ENCODE results near the gene ST6GAL1. TPM values are rescaled to one million over a fixed set of nuclear protein-coding genes. Genes with fewer than 3 reads are reported as not detected.
"Not testable (repeated sequence)": the region's sequence is repeated elsewhere in the genome, so short reads cannot be mapped to it uniquely, and the experiment has no call there.

The ST6GAL1 gene
- total RNA-seq, 1 donor from 2014 or later, result 410 TPM

DNA sequence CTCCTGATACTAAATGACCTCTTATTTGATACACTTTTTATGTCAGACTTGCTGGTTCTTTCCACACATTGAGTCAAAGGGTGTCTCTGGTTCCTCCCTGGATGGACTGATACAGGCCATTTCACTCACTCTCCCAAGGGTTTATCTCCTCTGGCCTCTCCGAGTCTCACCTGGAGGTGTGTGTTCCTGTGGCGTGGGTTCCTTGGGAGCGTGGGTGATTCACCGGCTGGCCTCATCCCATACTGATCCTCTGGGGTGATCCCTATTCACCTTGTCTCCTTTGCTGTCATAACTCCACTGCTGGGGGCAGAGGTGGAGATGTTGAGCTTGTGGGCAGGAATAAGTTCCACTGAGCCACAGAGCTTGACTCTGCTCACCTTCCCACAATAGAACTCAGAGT lies 61.1 kb downstream of the ST6GAL1 start:
- no peak for DNase-seq (ENCODE audit: low spot score)
- no peak for ATAC-seq

DNA sequence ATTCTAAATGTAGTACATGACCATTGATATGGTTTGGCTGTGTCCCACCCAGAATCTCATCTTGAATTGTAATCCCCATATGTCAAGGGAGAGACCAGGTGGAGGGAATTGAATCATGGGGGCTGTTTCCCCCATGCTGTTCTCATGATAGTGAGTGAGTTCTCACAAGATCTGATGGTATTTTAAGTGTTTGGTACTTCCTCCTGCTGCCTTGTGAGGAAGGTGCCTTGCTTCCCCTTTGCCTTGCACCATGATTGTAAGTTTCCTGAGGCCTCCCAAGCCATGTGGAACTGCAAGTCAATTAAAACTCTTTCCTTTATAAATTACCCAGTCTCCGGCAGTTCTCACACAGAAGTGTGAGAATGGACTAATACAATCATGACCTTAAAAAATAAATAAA lies 61.8 kb downstream of the ST6GAL1 start:
- not testable (repeated sequence) for DNase-seq (ENCODE audit: low spot score); ATAC-seq

DNA sequence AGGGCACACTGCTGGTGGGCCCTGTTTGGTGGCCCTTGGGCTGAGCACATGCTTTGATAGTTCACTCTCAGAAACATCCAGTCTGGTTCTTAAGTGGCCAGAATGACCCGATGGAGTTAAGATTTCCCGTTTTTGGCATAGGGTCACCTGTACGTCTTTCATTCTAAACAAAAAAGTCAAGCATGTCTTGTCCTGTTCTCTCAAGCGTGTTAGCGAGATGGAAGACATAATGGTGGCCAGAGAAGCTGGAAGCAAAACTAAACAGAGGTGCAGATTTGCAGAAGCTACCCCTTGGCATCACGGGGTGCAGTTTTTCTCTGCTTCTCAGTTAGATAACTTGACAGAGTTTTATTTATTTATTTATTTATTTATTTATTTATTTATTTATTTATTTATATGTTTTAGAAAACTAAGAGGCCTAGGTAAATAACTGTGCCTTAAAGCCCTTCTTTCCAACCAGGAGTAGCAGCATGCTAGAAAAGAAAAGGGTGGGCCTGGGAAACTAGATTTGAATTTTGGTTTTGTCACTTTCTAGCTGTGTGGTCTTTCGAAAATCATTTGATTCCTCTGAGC lies 63.0 kb downstream of the ST6GAL1 start:
- ATAC-seq, result no peak
- DNase-seq (ENCODE audit: low spot score), result no peak

DNA sequence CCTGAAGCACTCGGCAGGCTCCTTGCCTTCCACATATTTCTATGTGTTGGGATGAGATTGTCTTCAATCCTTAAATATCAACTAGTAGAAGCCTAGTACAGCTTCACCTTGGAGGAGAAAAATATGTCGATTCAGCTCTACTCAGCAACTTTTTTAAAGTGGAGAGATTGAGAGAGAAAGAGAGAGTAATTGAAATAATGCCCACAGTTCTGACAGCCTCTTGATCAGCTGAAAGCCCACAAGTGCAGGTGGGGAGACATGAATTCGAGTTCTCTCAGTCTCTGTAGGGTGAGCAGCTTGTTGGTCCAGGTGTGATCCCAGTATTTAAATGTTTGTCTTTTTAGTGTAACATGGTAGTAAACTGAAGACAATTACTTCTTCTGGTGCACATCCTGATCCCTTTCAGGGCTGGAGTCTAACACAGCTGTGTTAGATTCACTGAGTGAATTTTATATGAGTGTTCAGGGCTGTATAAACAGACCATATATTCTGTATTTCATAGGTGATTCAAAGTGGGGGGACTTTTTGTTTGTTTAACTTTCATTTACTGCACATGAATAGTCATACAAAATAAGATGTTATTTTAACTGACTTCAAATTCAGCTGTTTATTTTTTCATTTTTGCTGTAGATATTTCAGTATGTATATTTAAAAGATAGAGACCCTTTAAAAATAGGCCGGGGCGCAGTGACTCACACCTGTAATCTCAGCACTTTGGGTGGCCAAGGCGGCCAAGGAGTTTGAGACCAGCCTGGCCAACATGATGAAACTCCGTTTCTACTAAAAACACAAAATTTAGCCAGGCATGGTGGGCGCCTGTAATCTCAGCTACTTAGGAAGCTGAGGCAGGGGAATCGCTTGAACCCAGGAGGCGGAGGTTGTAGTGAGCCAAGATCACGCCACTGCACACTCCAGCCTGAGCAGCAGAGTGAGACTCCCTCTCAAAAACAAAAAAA lies 64.0 kb downstream of the ST6GAL1 start:
- DNase-seq (ENCODE audit: low spot score) (no peak), ATAC-seq (no peak)

DNA sequence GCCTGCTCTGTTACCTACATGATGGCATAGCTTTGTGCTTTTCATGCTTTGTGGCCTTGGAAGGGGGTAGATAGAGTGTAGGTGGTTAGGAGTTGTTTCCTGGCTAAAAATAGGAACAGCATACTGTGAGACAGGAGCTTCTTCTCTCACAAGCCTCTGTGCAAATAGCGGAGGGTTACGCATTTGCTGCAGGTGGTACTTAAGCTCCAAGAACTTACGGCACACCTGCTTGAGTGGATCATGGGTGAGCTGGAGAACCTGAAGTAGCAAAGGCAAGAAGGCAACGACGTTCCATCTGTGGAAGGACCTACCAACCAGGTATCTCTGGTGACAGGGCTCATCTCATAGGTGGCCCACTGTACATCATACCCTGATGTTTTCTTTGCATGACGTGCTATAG lies 66.0 kb downstream of the ST6GAL1 start:
- no peak for DNase-seq (ENCODE audit: low spot score)
- no peak for ATAC-seq

DNA sequence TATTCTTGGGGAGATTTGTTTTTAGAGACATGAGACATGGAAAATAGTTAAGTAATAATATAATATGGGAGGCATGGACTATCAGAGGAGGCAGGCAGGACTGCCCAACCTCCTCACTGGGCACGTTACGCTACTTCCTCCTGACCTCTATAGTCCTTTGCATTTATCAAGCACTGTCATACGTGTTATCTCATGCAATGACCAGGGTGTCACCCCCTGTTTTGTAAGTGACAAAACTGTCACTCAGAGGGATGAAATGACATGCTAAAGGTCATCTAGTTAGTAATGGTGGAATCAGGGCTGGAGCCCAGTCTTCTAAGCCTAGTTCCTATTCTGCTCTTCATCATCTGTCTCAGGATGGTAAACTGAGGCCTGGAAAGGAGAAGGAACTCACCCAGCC lies 66.7 kb downstream of the ST6GAL1 start:
- no peak for DNase-seq (ENCODE audit: low spot score)
- ATAC-seq, result no peak

DNA sequence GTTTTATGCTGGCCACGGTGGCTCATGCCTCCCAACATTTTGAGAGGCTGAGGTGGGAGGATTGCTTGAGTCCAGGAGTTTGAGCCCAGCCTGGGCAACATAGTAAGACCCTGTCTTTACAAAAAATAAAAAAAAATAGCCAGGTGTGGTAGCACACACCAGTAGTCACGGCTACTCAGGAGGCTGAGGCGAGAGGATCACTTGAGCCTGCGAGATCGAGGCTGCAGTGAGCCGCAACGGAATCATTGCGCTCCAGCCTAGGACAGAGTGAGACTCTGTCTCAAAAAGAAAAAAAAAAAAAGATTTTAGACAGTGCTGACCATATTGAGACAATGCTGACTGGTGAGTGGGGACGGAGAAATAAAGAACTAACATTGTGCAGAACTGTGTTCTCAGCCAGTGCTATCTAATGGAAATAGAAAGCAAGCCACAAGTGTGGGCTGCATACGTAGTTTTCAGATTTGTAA lies 67.2 kb downstream of the ST6GAL1 start:
- DNase-seq (ENCODE audit: low spot score), result no peak
- ATAC-seq, result peak; percentile 18

DNA sequence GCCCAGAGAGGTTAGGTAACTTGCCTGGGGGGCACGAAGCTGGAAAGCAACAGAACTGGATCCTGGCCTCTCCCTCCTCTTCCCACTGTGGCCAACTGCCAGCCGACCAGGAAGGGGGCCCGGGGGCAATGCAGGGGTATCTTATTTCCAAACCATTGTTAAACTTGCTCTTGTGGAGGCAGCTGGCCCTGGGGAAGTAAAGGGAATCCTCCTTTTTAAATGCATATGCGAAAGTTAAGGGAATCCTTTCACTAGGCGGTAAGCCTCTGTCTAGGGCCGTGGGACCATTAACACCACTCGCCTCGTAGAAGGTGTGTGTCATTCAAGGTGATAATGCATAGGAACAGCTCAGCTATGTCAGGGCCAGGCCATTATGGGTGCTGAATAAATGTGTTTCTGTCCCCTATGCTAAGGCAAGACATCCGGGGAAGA lies 68.6 kb downstream of the ST6GAL1 start:
- DNase-seq (ENCODE audit: low spot score) (no peak), ATAC-seq (no peak)

DNA sequence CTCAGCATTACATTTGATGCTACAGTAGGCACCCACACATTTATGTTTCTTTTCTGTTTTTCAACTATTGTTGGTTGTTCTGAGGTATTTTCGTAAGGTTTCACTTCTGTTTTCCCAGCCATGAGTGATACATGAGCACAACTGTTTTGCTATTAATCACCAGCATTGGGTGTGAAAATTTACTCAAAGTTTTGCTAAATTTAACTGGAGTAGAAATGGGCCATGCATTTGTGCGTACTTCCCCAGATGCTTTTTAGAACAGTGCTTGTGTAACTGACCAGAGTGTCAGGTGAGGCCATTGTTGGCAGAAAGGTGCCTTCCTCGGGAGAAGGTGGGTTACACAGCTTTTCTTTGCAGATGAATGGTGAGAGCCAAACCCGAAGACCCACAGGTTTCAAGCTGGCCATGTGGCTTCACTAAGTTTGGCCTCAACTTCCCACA lies 70.4 kb downstream of the ST6GAL1 start:
- ATAC-seq (peak; percentile 24), DNase-seq (ENCODE audit: low spot score) (no peak)

DNA sequence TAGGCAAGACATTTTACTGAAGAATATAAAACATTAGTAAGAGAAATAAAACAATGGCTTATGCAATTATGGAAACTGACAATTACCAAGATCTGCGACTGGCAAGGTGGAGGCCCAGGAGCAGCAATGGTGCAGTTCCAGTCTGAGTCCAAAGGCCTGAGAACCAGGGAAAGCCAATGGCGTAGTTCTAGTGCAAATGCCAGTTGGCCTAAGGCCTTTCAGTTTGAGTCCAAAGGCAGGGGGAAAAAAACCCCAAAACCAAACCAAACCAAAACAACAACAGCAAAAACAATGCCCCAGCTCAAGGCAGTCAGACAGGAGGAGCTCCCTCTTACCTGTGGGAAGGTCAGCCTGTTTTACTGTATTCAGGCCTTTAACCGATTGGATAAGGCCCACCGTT lies 72.6 kb downstream of the ST6GAL1 start:
- ATAC-seq (peak; percentile 74), DNase-seq (ENCODE audit: low spot score) (no peak)

DNA sequence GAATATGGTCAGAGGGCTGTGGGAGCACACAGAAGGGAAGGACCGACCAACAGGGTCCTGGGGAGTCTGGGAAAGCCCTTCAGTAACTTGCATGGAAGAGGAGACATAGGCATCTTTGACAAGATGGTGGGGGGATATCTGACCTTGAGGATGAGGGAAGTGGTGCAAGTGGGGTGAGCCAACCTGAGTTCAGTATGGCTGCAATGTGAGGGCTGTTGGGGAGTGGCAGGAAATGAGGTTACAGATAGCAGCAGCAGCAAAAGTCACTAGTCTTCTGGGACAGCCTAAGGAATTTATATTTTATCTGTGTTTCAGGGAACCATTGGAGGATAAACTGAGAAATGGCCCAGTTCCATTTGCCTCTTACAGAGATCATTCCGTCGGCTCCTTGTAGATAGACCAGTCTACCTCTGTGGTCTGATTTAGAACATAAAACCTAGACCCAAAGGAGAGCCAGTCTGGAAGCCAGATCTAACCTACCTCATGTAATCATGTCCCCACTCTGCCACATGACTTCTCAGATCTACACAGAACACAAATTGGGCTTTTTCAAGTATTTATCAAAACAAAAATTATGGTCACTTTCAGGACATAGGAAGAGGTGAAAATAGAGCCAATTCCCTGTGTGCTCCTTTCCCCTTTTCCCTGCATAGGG lies 75.6 kb downstream of the ST6GAL1 start:
- no peak for DNase-seq (ENCODE audit: low spot score)
- no peak for ATAC-seq

DNA sequence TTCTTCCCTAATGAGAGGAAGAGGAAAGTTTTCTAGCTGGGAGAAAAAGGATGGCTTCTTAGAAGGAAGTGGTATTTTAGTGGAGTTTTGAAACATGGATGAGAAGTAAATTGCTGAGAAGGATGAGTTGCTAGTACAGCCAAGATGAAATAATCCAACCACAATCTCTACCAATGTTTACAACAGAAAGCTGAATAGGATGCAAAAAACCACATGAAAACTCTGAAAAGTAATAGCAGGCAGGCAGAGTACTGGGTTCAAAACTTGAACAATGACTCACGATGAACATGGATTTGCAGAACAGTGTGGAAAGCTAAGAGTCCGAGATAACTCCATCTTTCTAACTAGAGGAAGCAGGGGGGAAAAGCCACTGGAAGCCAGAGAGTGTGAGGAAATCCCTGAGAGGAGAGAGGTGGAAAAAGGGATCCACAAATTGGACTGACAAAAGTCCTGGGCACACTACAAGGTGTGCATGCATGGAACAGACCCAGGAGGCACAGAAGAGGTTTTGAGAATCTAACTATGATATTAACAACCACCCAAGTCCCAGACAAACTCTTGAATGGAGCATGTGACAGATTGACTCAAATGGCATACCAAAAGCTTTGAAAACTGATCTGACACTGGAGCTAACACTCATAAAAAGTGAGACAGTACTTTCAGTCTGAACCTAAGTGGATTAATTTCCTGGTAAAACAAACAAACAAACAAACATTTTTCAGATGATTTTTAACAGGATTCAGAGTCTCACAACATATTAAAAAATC lies 76.7 kb downstream of the ST6GAL1 start:
- DNase-seq (ENCODE audit: low spot score) (no peak), ATAC-seq (no peak)

DNA sequence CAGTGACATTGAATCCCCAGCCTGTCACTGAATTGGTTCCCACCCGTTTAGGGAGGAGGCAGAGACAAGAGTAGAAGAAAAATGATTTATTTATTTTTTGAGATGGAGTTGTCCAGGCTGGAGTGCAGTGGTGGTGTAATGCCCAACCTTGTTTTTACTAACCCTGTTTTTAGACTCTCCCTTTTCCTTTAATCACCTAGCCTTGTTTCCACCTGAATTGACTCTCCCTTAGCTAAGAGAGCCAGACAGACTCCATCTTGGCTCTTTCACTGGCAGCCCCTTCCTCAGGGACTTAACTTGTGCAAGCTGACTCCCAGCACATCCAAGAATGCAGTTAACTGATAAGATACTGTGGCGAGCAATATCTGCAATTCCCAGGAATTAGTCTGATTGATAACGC lies 80.1 kb downstream of the ST6GAL1 start:
- ATAC-seq; DNase-seq (ENCODE audit: low spot score): not testable (repeated sequence)

DNA sequence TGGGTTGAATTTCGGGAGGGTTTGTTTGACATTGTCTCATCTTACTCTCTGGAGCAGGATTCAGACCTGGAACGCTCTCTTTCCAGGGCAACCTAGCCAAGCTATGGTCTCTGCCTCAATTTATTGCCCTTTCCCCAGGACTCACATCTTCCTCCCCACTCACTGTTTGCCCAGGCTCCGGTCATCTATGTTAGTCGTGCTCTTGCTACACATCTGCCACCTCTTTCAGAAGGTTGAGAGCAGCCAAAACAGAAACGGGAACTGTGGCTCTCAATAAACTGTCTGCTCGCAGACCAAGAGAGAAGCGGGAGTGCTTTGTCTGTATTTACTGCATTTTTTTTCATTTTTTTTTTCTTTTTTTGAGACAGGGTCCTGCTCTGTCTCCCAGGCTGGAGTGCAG lies 81.6 kb downstream of the ST6GAL1 start:
- DNase-seq (ENCODE audit: low spot score), result peak; percentile 75

DNA sequence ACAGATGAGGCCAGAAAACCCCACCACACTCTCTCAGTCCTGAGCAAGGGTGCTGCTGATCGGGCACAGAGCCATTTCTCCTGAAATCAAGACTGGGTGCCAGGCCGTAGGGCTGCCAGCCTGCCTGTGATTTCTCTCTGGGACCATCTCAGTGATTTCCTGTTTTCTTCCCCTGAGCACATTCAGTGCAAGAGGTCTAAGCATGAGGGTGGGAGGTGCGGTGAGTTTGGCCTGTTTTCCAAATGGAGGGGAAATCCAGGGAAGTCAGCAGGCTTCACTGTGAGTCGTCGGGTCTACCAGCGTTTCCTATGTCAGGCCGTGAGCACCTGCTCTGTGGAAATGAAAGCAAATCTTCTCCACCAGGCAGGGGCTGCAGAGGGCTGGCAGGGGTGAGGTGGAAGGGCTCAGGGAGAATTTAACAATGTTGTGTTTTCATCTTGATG lies 82.3 kb downstream of the ST6GAL1 start:
- DNase-seq (ENCODE audit: low spot score), result no peak
- peak; percentile 67 for ATAC-seq

More for the DNA sequence above, 81.6 kb downstream of the ST6GAL1 start:
- ATAC-seq, result peak; percentile 88

DNA sequence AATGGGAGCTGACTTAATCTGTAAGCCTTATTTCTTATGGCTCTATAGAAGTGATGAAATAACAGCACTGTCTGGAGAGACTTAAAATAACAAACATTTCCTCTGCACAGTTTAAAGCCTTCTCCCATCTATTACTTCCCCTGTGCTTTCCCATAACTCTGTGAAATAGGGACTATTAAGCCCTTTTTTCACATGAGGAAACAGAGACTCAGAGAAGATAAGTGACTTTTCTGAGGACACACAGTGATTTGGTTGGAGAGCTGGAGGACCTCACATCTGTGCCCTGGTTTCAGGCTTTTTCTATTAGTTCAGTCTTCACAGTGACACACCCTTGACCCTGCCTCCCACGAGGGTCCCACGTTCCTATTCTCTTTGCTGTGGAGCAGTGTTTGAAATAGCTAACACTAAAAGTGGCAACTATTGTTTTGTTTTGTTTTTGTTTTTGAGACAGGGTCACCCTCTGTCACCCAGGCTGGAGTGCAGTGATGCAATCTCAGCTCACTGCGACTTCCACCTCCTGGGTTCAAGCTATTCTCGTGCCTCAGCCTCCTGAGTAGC lies 82.9 kb downstream of the ST6GAL1 start:
- ATAC-seq (no peak), DNase-seq (ENCODE audit: low spot score) (no peak)

DNA sequence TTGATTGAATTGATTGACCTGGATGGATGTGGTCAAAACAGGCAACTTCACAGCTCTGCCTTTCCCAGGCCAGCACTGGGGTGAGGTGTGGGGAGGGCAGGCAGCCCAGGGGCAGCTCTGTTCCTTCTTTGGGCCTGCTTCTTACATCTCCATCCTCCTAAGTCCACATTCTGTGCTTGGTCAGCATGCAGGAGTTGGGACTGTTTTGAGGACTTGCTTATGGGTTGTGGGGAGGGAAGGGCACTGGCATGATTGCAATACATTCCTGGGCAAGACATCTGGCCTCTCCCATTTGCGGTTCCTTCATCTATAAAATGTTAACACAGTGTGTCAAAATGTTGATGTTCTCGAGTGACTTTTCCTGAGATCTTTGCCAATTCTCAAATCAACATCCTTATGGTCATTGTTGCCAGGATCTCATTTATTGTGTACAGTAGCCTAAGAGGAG lies 84.1 kb downstream of the ST6GAL1 start:
- DNase-seq (ENCODE audit: low spot score), result no peak

DNA sequence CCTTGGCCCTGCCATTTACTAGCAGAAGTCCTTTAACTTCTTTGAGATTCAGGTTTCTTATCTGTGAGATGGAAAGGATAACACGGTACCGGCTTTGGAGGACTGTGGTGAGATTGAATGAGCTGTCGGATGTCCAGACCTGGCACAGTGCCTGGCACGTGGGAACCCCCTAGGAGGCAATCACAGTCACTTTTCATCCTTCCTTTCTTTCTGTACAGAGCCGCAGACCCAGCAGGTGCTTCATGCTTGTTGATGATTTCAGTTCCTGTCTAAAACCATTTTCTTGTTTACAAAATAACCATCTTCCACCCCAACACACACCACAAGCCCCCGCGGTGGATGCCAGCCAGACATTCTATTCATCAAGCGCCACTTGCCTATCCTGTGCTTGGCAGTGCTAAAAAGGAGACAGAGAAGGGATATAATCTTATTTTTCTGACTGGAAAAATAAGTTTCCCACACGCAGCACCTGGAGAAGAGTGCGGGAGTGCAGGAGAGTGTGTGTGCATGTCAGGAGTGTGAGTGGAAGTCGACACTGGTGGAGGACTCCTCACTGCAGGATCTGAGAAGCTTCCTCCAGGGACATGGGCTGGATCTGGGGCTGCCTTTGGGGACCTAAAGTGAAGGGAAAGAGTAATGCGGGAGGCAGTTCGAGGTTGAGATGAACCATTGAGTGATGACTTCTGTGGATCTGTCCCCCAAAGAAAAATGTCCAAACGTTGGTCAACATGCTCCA lies 85.7 kb downstream of the ST6GAL1 start:
- DNase-seq (ENCODE audit: low spot score), result no peak
- ATAC-seq, result no peak

More for the DNA sequence above, 84.1 kb downstream of the ST6GAL1 start:
- no peak for ATAC-seq

DNA sequence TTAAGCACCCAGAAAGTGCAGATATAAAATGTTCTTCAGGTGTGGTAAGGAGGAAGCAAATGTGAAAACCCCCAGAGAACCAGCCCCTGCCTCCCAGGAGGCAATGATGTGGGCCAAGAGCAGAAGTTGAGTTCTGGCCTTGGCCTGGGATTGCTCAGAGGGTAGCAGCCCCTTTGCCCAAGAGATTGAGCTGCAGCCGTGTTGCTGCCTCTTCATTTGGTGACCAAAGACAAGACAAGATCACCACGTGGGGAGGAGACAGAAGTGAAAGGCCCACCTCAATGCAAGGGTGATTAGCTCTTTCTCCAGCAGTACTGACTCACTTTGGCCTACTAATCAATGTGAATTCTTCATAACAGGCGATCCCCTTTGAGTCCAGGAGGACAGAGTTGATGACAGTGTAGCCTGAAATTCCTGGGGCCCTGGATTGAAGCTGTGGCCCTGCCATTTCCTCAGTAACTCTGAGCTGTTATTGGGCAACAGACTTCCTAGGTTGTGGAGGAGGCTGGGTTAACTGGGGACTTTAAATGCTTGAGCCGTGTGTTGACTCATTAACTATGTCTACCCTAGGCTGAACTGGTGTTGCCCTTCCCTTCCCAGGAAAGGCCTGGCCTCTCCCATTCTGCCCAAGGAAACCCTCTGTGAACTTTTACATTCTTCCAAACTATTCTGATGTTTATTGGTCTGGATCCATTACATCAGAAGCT lies 86.5 kb downstream of the ST6GAL1 start:
- no peak for DNase-seq (ENCODE audit: low spot score)
- peak; percentile 38 for ATAC-seq

Measured in left lobe of liver (tissue), 2 donors.